GM19035 (cell line): Measurements from ENCODE around the gene RNF13.
"Not testable (repeated sequence)": the region's sequence is repeated elsewhere in the genome, so short reads cannot be mapped to it uniquely, and the experiment has no call there.

Experiments
- ATAC-seq: cut with Tn5 transposase; IDR thresholded peaks from one replicate; pipeline ENCODE4 v1.9.1; 2021; ENCODE audit not compliant: unreplicated experiment

The RNF13 gene

DNA sequence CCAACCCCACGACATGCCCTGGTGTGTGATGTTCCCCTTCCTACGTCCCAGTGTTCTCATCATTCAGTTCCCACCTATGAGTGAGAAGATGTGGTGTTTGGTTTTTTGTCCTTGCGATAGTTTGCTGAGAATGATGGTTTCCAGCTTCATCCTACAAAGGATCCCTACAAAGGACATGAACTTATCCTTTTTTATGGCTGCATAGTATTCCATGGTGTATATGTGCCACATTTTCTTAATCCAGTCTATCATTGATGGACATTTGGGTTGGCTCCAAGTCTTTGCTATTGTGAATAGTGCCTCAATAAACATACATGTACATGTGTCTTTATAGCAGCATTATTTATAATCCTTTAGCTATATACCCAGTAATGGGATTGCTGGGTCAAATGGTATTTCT lies 131.0 kb downstream of the RNF13 start:
- ATAC-seq, result not testable (repeated sequence)

DNA sequence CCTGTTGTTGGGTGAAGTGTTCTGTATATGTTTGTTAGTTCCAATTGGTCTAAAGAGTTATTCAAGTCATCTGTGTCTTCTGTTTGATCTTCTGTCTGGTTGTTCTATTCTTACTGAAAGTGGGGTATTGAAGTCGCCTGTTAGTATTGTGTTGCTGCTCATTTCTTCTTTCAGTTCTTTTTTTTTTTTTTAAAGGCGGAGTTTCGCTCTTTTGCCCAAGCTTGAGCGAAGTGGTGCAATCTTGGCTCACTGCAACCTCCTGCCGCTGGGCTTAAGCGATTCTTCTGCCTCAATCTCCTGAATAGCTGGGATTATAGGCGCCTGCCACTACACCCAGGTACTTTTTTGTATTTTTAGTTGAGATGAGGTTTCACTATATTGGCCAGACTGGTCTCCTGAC lies 134.2 kb downstream of the RNF13 start:
- ATAC-seq, result no peak

DNA sequence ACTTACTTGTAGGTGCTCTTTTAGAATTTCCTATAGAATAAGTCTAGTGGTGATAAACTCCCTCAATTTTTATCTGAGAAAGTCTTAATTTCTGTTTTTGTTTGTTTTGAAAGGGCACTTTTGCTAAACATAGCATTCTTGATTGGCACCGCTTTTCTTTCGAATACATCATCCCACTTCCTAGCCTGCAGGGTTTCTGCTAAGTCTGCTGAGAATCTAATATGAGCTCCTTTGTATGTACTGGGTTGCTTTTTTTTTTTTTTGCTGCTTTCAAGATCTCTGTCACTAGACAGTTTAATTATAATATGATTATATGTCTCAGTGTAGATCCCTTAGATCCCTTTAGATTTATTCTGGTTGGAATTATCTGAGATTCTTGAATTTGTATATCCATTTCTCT lies 136.2 kb downstream of the RNF13 start:
- no peak for ATAC-seq

DNA sequence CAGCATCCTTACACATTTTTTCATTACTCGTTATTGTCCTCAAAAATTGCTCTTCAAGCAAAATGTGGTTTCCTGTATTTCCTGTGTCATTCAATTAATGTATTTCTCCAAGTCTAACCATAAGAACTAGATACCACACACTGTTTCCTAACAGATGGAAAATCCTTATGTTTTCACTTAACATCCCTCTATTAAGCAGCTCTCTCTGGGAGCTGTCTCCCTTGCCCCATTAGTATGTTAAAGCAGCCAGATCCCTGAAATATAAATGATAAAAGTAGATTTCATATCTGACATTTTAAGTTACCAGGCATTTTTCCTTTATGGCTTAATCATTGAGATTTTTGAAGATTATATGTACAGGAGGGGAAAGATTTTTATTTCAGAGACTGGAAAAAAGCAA lies 141.8 kb downstream of the RNF13 start:
- no peak for ATAC-seq

DNA sequence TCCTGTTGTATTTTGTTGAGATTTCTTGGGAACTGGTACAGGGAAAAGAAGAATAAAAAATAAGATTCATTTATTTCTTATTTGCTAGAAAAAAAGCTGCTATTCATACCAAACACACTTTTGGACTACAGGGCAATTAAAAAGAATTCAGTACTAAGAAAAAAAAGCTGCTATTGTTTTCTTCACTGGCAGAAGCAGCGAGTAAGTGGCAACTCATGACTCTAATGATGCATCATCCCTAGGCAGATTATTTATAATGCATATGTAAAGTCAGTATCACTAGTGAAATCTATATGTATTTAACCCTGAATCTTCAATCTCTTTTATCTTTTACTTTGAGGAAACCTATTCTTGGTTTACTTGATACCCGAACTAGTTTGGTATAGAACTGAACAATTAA lies 142.4 kb downstream of the RNF13 start:
- no peak for ATAC-seq

DNA sequence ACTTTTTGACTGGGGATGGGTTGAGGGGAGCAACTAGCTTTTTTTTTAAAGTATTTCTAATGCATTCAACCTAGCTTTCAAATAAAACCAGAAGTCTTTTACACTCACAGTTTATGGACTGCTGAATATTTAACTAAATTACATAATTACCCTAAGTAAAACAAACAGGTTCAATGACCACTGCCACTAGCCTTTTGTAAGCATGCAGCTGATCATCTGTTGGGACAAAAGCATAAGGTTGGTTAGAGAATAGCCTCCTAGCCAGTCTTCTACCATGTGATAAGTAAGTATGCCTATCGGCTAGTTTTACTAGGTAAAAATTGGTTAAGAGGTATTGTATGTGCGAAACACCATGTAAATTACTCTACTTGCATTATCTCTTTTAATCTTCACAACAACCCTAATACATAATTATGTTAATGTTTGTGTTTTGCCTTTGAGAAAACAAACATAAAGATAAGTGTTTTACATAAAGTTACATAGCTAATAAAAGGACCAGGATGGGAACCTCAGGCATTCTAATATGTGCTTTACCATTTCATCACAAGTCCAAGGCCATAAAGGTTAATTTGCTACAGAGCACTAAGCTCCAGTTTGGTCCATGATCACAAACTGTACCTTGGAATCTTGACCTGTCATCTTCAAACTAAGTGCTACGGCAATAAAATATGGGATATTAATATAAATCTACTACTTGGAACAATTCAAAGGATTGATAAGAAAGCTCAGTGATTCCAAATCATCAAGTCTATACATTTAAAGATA lies 144.5 kb downstream of the RNF13 start:
- ATAC-seq, result no peak

DNA sequence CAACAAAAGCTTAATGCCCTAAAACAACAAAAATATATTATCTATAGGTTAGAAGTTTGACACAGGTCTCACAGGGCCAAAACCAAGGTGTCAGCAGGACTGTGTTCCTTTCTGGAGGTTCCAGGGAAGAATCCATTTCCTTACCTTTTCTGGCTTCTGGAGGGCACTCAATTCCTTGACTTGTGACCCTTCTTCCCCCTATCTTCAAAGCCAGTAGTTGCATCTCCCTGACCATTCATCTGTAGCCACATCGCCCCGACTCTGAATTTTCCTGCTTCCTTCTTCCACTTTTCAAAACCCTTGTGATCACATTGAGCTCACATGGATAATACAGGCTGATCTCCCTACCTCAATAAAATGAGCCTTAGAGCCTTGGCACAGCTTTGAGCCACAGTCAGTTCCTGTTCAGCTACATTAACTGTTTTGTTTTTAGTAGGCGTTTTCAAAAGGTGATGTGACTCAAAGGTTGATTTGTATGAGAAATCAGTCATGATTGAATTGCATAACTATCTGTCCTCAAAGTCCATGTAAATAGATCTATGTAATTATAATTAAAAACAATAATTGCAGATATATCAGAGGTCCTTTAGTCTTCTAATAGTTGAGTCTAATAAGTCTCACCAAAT lies 145.3 kb downstream of the RNF13 start:
- no peak for ATAC-seq

DNA sequence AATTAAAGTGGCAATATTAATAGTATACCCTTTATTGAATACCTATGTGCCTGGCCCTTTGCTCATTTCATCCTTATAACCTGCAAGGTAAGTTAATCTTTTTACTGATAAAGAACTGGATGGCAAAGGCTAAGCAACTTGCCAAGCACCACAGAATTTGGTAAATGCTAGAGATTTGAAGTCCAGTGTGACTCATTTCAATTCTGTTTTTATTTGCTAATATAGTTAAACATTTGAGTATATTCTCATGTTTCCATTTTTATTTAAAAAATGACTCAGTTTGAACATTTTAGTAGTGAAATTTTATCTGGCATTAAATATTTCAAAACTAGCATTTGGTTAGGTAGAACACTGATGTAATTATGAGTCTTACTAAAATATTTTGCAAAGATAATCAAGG lies 146.4 kb downstream of the RNF13 start:
- no peak for ATAC-seq

DNA sequence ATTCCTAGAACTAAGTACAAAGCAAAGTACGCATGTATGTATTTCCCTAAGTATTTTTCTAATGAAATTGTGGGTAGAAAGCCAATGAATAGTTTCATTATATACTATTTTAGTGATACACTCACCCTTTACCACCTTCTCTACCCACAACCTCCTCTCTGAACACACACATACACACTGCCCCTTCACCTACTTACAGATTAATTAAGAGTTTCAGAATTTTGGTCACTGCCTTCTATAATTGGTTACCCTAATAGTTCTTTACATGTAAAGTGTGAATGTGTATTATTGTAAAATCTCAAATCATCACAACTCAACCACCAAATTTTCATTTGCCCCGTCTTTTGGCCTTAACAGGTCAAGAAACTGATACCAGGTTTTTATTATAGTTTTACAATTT lies 150.5 kb downstream of the RNF13 start:
- no peak for ATAC-seq

DNA sequence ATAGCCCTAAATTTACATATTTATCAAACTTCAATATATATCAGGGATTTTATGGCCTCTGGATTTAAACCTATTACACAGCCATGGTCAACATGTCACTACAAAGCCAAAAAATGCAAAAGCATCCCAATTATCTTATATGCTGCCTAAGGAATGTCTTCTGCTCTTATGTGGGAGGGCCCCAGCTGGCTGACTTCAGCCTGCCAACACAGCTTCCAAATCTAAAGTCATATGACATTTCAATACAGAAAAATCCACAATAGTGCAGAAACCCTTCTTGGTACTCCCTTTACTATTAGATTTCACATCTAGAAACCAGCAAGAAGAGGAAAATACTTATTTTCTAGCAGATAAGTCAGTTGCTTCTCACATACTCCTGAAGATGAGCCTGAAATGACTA lies 151.3 kb downstream of the RNF13 start:
- ATAC-seq, result no peak

DNA sequence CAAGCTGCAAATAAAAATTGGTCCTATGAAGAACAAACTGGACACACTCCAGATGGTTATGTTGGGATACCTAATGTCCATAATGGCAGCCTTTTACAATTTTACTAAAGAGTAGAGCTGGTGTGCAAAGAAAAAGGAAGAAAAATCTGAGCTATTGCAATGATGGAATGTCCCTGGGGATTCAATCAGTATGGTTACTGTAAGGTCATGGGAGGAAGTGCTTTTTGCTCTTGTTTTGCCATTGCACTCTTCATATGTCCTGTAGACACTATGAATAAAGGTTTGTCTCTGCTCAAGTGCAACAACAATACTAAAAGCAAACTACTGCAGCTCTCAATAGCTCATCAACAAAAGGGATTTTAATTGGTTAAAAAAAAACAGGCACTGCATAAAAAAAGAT lies 152.3 kb downstream of the RNF13 start:
- ATAC-seq, result no peak

DNA sequence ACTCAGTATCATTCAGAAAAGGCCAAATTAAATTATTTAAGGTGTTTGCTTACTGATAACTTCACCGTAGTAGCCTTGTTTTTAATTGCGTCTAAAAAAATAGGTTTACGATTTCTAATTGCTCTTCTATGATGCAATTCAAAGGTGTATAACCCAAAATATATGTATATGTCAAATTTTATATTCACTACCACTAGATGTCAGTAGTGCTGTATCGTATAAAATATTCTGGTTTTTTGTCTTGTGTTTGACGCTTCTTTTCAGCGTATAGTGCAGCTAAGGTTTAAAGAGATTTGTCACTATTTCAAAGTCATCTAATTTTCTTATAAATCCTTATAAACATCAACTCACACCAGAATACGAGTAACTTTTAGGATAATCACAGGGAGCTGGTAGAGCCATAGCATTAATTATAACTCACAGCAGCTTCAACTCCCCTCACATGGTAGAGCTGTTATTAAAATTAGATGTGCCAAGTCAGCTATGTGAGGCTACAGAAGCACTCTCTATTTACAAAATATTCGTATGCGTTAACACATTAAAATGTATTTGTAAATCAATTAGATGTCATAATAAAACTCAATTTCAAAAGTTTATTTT lies 154.2 kb downstream of the RNF13 start:
- ATAC-seq, result no peak

DNA sequence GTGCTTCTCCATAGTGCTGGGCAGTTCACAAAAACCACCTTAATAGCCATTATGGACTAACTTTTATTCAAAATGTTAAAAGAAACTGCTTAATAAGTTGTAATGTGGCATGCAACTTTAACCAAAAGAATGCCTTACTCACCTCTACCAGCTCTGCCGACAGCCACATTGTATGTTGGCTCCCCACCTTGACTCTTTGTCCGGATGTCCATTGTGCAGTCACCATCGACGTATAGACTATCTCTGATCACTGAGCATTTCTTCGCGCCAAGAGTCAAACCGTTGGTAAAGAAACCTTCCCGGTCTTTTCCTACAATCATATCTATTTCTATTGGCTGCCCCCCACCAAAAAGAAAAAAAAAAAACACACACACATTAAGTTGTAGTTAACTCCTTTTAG lies 155.2 kb downstream of the RNF13 start:
- no peak for ATAC-seq

DNA sequence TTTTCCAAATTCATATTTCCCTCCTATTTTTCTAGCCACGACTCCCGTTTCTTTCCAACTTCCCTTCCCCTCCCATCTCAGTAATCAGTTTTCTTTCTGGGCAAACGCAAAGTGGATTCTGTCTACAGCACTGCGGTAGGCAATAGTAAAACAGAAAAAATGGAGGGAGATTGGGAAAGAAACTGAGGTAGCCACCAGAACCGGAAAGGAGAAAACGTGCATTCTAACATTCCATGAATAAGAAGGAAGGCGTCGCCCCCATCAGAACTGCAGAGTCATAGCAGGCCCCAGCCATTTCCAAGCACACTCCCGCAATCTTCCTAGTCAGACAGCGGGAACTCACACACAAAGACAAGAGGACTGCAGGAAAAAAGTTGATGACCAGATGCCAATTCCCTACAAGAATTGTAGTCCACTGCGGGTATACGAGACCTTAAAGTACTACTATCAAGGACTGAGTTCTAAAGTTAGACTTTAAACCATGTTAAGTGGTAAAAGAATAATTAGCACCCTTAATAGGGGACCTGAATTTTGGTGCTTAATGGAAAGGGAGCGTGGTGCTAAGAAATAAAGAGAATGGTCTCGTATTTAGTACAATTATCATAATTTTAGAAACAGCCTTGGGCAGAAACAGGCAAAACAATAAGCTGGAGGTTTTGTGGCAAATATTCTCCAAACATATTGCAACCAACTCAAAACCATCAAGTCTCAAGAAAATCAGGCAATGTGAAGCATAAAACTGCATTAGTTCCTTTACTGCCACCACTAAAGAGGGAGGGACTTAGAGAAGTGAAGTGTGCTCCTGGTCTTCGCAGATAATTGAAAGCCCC lies 156.3 kb downstream of the RNF13 start:
- no peak for ATAC-seq

DNA sequence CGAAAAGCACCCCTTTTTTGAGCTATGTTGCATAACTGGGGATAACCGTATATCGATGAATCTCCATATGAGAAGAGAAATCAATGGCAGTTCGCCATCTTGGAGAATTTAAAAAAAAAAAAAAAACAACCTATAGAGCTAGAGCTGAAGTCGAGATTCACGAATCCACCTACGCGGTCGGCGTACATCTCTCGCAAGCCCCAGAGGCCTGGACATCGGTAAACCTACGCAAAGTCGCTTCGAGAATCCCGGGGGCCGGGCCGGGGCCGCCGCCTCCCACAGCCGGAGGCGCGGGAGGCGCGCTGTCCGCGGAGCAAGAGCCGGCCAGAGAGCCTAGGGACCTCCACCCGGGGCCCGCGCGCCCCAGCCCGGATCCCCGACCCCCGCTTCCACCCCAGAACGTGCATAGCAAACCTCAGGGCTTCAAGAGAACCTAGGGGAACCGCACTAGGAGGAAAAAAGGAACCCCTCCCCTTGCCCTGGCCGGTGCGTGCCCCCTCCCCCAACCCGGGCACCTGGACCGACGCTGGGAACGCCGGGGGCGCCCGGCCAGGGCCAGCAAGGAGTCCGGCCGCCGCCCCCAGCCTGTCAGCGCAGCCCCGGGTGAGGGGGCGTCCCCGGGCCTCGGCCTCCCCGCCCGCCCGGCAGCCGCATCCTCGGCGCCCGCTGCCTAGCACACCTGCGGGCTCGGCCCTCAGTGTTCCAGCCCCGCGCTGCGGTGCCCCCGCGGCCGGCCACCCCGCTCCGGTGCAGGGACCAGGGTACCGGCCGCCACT lies 157.1 kb downstream of the RNF13 start:
- ATAC-seq, result peak; percentile 72

DNA sequence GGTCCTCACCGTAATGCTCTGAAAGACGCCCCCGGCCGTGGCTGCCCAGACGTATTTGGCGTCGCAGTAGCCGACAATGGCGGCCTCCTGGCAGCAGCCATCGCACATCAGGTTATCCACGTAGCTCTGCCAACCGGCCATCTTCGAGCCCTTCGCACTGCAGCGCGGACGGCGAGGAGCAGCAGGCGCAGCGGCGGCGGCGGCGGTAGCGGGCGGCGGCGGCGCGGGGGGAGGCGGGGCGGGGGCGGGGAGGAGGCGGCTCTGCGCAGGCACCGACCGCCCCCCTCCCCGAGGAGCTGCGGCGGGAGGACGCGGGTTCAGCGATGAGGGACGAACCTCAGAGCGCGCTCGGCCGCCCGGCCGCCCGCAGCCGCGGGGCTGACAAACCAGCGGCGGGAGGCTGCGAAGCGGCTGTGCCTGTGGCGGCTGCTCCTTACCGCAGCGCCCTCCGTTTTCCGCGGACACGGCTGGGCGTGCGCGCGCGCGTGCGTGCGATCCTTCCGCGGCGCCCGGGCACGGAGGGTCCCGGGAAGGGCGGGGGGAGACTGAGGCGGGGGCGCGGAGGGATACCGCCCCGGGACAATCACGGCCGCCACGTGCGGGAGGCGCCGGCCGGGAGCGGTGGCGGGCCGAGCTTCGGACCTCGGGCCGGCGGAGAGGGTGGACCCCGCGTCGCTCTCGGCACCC lies 157.8 kb downstream of the RNF13 start, which contains the start of gene PFN2:
Gene PFN2 (minus strand): TSS at position 180 of the 687 bp plus-strand sequence. CDS start 39 bp downstream, at position 141.
- peak; percentile 50 for ATAC-seq

DNA sequence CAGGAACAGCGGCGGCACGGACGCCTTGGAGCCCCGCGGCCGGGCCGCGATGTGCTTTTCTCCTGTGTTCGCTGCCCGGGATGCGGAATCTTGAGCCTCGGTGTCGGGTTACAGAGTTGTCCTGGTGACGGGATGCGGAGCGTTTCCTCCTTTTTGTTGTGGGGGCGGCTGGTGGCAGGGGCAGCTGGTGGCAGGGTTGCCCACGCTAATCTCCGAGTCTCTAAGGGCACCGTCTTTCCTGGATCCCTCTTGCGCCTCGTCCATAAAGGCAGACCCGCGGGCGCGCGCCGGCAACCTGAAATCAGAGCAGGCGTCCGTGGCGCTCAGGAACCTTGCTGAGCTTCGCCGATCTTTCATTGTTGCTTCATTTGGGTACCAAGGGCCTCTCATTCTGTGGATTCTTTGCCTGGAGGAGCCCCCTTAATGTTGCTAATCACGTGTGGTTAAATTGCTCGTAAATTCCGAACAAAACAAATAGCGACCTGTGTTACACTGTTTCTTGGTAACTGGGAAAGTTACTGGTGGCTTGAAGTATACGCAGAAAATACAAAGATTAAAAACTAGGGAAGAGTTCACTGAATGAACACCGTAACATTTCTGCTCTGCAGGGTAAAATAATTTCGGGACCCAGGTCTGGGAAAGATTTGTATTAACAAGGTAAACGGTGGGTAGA lies 158.5 kb downstream of the RNF13 start:
- ATAC-seq, result peak; percentile 6

DNA sequence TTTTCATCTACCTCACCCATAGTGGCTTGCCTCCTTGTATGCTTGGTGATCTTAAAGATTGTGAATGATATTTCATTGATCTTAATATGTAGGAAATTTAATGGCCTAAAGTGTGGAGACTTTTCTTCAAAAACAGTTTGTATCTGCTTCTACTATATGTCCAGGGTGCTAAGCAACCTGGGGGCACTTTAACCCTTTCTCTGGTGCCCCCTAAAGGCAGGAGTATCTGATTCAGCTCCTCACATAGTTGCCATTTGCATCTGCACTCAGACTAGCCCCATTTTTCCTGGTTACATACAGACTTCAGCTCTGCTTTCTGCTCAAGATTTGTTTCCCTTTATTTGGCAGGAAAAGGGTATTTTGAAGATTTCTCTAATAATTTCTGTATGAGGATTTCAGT lies 162.9 kb downstream of the RNF13 start:
- ATAC-seq, result no peak

DNA sequence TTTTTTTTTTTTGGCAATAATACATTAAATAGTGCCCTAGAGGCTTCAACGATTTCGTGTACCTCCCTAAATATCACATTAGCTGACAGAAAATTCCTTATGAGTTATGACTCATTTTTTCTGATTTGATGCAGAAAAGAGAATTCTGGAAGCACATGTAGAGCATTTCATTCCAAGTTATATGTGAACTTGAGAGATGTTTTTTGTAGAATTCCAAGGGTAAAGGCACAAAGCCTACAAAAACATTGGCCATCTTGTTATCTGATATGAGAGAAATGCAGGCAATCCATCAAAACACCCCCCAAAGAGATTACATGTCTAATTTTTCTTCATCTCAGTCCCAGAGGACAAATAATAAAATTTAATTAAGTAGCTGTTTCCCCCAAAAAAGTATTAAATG lies 164.4 kb downstream of the RNF13 start:
- ATAC-seq, result no peak

DNA sequence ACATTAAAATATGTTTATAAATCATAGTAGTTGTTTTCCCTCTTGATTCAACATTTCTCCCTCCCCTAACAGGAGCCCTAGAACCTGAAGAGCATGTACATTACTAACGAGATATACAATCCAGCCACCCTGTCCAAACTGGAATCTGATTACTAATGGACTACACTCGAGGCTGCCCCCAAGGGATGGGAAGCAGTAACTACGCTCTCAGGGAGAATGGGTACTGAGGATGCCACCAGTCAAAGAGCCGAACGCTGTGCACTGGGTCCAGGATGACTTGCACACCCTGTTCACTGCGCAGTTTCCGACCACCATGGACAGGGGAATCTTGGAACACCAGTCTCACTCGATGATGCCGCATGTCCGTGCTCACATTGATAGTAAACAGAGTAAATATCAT lies 169.0 kb downstream of the RNF13 start:
- not testable (repeated sequence) for ATAC-seq
